HL-60 (cell line): ENCODE results near the gene E2F7.
"Not testable (repeated sequence)": the region's sequence is repeated elsewhere in the genome, so short reads cannot be mapped to it uniquely, and the experiment has no call there.

Source experiments
- DNase-seq, 2 experiments: peaks; one replicate each; pipeline ENCODE4 v3.0.0-alpha.2; 2010 to 2020; ENCODE audit warnings: low read depth in 1 of 2, low spot score in 1 of 2
- H3K27ac ChIP-seq: fragments of 250-450 bp; sonication (Bioruptor Pico); replicated peaks from 2 replicates; pipeline ENCODE4 v1.5.1; 2020; ENCODE audit warnings: mild to moderate bottlenecking, moderate library complexity
- H3K27me3 ChIP-seq: fragments of 250-450 bp; sonication (Bioruptor Pico); 2 replicates; pipeline ENCODE4 v1.5.1; 2021; ENCODE audit warnings: mild to moderate bottlenecking, moderate library complexity; ENCODE audit not compliant: insufficient read depth, poor library complexity, severe bottlenecking
- H3K4me3 ChIP-seq: replicated peaks from 2 replicates; pipeline ENCODE4 v1.5.1; 2011; ENCODE audit warnings: mild to moderate bottlenecking, control low read depth, low read length; ENCODE audit not compliant: insufficient read depth
- CTCF ChIP-seq: IDR thresholded peaks from one replicate; pipeline ENCODE4 v1.5.1; 2011; ENCODE audit warnings: low read length, control low read depth, inconsistent platforms; ENCODE audit not compliant: insufficient read depth
- GABPA ChIP-seq: IDR thresholded peaks from 2 replicates; pipeline ENCODE4 v1.6.1; 2012; ENCODE audit warnings: low read depth
- POLR2AphosphoS5 ChIP-seq: IDR thresholded peaks from 2 replicates; pipeline ENCODE4 v1.6.1; 2012; ENCODE audit warnings: low read depth
- REST ChIP-seq: IDR thresholded peaks from 2 replicates; pipeline ENCODE4 v1.6.1; 2012; ENCODE audit warnings: low read depth; ENCODE audit not compliant: insufficient replicate concordance
- SPI1 ChIP-seq: IDR thresholded peaks from 2 replicates; pipeline ENCODE4 v1.6.1; 2012; ENCODE audit warnings: low read depth, mild to moderate bottlenecking, borderline replicate concordance

E2F7 gene

GRCh38 chr12:77102123-77102522 lies 36.8 kb upstream of the E2F7 start:
- no peaks in the 10 kb centered on the region for H3K27me3 ChIP-seq
- no peak for TF ChIP-seq POLR2AphosphoS5
- no peak overlapping the region for H3K27ac ChIP-seq
- H3K4me3 ChIP-seq = no peak overlapping the region
- DNase-seq = no peak

GRCh38 chr12:77099799-77100198 lies 34.4 kb upstream of the E2F7 start:
- no peak for TF ChIP-seq POLR2AphosphoS5
- TF ChIP-seq SPI1 = no peak
- no peak for TF ChIP-seq CTCF
- no peak for TF ChIP-seq REST
- TF ChIP-seq GABPA = no peak
- H3K27me3 ChIP-seq = no peaks in the 10 kb centered on the region
- H3K4me3 ChIP-seq = no peak overlapping the region
- no peak overlapping the region for H3K27ac ChIP-seq
- DNase-seq = no peak

- H3K4me3 ChIP-seq = no peak overlapping the region
- DNase-seq = no peak
- no peak for TF ChIP-seq GABPA
- no peak for TF ChIP-seq CTCF
- no peak for TF ChIP-seq POLR2AphosphoS5
- no peak for TF ChIP-seq SPI1
- no peak for TF ChIP-seq REST
- no peaks in the 10 kb centered on the region for H3K27me3 ChIP-seq
- H3K27ac ChIP-seq = no peak overlapping the region
These were observed 32.5 kb upstream of the E2F7 start for GRCh38 chr12:77097846-77098245.

GRCh38 chr12:77092227-77092626 lies 26.9 kb upstream of the E2F7 start:
- not testable (repeated sequence) for H3K4me3 ChIP-seq, H3K27ac ChIP-seq, DNase-seq, H3K27me3 ChIP-seq

- Histone ChIP-seq H3K27me3 (no peaks in the 10 kb centered on the region), H3K27ac (no peak overlapping the region), H3K4me3 (no peak overlapping the region)
- DNase-seq = no peak
- TF ChIP-seq GABPA = no peak
- no peak for TF ChIP-seq CTCF
- no peak for TF ChIP-seq REST
- TF ChIP-seq SPI1 = no peak
- no peak for TF ChIP-seq POLR2AphosphoS5
These were observed 24.4 kb upstream of the E2F7 start for GRCh38 chr12:77089686-77090220.
